GM18909 (cell line): ENCODE data around the gene WFDC1.

Experiments
- ATAC-seq: cut with Tn5 transposase; IDR thresholded peaks from one replicate; pipeline ENCODE4 v1.9.1; 2021; ENCODE audit warnings: mild to moderate bottlenecking; ENCODE audit not compliant: unreplicated experiment, poor library complexity

WFDC1 gene

DNA sequence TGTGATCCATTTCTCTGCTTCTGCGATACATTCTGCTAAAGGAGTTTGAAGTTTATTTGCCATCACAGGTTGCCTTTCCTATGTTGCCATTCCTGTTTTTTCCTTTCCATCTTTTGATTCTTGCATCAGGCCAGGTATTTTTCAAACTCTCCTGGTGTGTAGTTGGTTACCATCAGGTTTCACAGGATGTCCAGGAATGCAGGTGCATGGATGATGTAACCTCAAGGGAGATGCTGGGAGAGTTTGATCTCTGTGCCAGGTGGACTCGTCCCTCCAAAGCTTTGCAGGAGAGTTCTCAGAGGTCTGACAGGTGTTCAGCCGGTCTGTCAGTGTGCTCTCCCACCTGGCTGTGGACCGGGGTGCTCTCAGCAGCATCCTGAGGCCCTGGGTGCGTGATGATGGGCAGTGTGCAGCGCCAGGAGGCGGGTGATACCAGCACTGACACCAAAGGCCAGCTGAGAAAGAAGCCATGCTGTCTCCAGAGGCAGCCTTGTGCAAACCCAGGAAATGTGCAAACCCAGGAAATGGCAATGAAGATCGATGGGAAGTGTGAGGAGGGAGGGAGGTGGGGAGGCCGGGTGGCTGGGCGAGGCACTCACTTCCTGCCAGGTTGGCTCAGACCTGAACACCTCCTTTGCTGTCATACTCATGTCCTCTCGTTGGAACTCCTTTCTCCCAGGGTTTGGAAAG is 75.4 kb downstream of the WFDC1 start:
- ATAC-seq: no peak

GRCh38 chr16:84370723-84371552 is 76.3 kb downstream of the WFDC1 start:
- ATAC-seq: no peak

DNA sequence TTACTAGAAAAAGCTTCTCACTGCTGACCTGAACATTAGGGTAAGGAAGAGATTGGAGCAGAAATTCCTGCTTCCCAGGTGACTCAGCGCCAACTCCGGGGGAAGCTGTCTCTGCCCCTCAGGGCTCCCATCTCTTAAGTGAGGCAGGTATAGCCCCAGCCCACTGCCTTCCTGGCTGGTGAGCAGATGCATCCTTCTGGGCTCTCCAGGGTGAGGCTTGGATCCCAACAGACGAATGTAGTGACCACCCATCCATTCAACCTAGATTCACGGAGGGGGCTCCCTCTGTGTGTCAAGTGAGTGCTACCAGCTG is 76.8 kb downstream of the WFDC1 start:
- no peak for ATAC-seq

GRCh38 chr16:84373907-84374489 is 79.3 kb downstream of the WFDC1 start:
- no peak for ATAC-seq

DNA sequence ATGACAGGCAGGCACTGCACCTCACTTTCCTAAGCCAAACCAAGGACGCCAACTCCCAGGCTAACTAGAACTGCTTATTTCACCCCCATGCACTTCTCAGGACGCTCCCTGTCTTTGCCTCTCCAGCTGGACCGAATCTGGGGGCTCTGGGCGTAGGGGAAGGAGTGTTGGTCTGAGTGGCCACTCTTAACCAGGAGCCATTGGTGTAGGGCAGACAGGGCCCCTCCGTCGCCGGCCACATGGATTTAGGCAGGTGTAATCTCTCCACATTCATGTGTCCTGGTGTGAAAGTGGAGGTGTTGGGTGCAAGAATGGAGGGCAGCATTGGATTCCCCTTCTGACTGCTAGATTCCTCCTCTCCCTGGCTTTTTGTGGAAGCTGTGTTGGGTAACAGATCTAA is 83.4 kb downstream of the WFDC1 start:
- no peak for ATAC-seq

DNA sequence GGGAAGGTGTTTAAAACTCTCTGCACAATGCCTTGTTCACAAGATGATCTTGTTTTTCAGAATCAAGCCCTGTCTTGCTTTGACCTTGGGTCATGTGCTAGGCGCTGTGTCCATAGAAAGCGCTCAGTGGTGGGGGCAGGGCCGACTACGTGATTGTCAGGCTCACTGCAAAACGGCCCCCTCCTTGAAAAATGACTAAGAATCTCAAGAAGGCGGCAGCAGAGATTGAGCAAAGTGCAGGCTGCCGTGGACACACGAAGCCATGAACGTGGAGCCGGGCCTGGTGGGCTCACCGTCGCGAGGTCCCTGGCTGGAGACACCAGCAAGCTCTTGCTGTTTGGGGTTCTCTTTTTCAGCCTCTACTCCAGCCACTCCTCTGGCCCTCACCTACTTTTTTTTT is 83.9 kb downstream of the WFDC1 start:
- no peak for ATAC-seq

GRCh38 chr16:84379008-84379708 is 84.5 kb downstream of the WFDC1 start:
- no peak for ATAC-seq
